GM12865 (cell line): ENCODE results near the gene GLT6D1.

Experiments
- DNase-seq: peaks from one replicate; pipeline ENCODE4 v3.0.0; 2010; ENCODE audit warnings: low read depth
- H3K4me3 ChIP-seq: 2 replicates; pipeline ENCODE4 v1.5.1; 2011; ENCODE audit warnings: mild to moderate bottlenecking, low read depth, low read length, control low read depth
- CTCF ChIP-seq: IDR thresholded peaks from 2 replicates; pipeline ENCODE4 v1.5.1; 2011; ENCODE audit warnings: low read length, control low read depth, low read depth, inconsistent platforms; ENCODE audit not compliant: insufficient read depth; ENCODE audit errors: missing control alignments

Gene GLT6D1

GRCh38 chr9:135601988-135602387 is 37.4 kb downstream of the GLT6D1 start:
- H3K4me3 ChIP-seq: no peak overlapping the region
- no peak for DNase-seq
- no peak for TF ChIP-seq CTCF

- TF ChIP-seq CTCF: no peak
- DNase-seq: no peak
- no peak overlapping the region for H3K4me3 ChIP-seq
Observed at GRCh38 chr9:135600296-135600817, 39.0 kb downstream of the GLT6D1 start.

GRCh38 chr9:135596211-135596610 is 43.1 kb downstream of the GLT6D1 start:
- H3K4me3 ChIP-seq: no peak overlapping the region
- DNase-seq: no peak
- TF ChIP-seq CTCF: no peak

GRCh38 chr9:135592625-135593024 is 46.7 kb downstream of the GLT6D1 start:
- no peak for TF ChIP-seq CTCF
- no peak for DNase-seq
- H3K4me3 ChIP-seq: no peak overlapping the region

GRCh38 chr9:135592331-135592590 is 47.1 kb downstream of the GLT6D1 start:
- TF ChIP-seq CTCF: no peak
- DNase-seq: no peak
- H3K4me3 ChIP-seq: no peak overlapping the region

- no peak for DNase-seq
- no peak for TF ChIP-seq CTCF
- H3K4me3 ChIP-seq: no peak overlapping the region
Observed at GRCh38 chr9:135591506-135592330, 47.6 kb downstream of the GLT6D1 start.
